ENCODE data around the gene PLK3. TPM values are rescaled to one million over a fixed set of nuclear protein-coding genes. Genes with fewer than 3 reads are reported as not detected.
"Not testable (repeated sequence)": the region's sequence is repeated elsewhere in the genome, so short reads cannot be mapped to it uniquely, and the experiment has no call there.

The PLK3 gene
- total RNA-seq, 1 donor from 2014 or later, result 2.2 TPM

- no peaks in the 10 kb centered on the region for H3K36me3 Mint-ChIP-seq
- Histone ChIP-seq H3K4me1 (peaks cover 4% of the 10 kb centered on the region), H3K79me2 (ENCODE audit: low read depth) (no peaks in the 10 kb centered on the region), H3K9me3 (ENCODE audit: low read depth) (no peaks in the 10 kb centered on the region), H3F3A (ENCODE audit: low read depth) (peaks cover 26% of the 10 kb centered on the region), H2AFZ (replicated peaks) (peak overlapping the region; percentile 70), H3K4me2 (peak overlapping the region; percentile 21), H3K9ac (no peak overlapping the region), H4K20me1 (ENCODE audit: low read depth) (no peaks in the 10 kb centered on the region), H3K4me3 (no peak overlapping the region), H3K27me3 (no peaks in the 10 kb centered on the region), H3K27ac (no peak overlapping the region), H3K36me3 (no peaks in the 10 kb centered on the region)
- H3K4me3 Mint-ChIP-seq, result no peak overlapping the region
- H3K27me3 Mint-ChIP-seq (ENCODE audit: insufficient read depth, low read depth), result peaks cover 3% of the 10 kb centered on the region
- peaks cover 14% of the 10 kb centered on the region for H3K4me1 Mint-ChIP-seq
- peak overlapping the region; percentile 15 for H3K27ac Mint-ChIP-seq
- TF ChIP-seq EZH2phosphoT487 (IDR thresholded peaks at IDR 0.05) (no peak), EZH2 (IDR thresholded peaks at IDR 0.05) (no peak)
- H3K9me3 Mint-ChIP-seq, result no peaks in the 10 kb centered on the region
- no peak for DNase-seq (ENCODE audit: low spot score)
Measured at GRCh38 chr1:44792736-44793502, 7.3 kb upstream of the PLK3 start.

DNA sequence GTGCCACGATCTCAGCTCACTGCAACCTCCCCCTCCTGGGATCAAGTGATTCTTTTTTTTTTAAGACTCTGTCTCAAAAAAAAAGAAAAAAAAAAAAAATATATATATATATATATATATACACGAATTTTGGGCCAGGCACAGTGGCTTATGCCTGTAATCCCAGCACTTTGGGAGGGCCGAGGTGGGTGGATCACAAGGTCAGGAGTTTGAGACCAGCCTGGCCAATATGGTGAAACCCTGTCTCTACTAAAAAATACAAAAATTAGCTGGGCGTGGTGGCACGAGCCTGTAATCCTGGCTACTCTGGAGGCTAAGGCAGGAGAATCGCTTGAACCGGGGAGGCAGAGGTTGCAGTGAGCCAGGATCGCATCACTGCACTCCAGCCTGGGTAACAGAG is 2.3 kb upstream of the PLK3 start:
- H3K9me3 ChIP-seq (ENCODE audit: low read depth); H3K27me3 Mint-ChIP-seq (ENCODE audit: insufficient read depth, low read depth); H3K4me2 ChIP-seq; H3K9me3 Mint-ChIP-seq; H3K27me3 ChIP-seq; H2AFZ ChIP-seq (replicated peaks); H3K4me3 Mint-ChIP-seq; H3K27ac Mint-ChIP-seq; H3K27ac ChIP-seq; H3K36me3 Mint-ChIP-seq; H3K4me3 ChIP-seq; H3K79me2 ChIP-seq (ENCODE audit: low read depth); DNase-seq (ENCODE audit: low spot score); H3K9ac ChIP-seq; H3K36me3 ChIP-seq: not testable (repeated sequence)
- Histone ChIP-seq H4K20me1 (ENCODE audit: low read depth) (peaks cover 14% of the 10 kb centered on the region), H3K4me1 (peaks cover 32% of the 10 kb centered on the region), H3F3A (ENCODE audit: low read depth) (peaks cover 45% of the 10 kb centered on the region)
- peaks cover 24% of the 10 kb centered on the region for H3K4me1 Mint-ChIP-seq

DNA sequence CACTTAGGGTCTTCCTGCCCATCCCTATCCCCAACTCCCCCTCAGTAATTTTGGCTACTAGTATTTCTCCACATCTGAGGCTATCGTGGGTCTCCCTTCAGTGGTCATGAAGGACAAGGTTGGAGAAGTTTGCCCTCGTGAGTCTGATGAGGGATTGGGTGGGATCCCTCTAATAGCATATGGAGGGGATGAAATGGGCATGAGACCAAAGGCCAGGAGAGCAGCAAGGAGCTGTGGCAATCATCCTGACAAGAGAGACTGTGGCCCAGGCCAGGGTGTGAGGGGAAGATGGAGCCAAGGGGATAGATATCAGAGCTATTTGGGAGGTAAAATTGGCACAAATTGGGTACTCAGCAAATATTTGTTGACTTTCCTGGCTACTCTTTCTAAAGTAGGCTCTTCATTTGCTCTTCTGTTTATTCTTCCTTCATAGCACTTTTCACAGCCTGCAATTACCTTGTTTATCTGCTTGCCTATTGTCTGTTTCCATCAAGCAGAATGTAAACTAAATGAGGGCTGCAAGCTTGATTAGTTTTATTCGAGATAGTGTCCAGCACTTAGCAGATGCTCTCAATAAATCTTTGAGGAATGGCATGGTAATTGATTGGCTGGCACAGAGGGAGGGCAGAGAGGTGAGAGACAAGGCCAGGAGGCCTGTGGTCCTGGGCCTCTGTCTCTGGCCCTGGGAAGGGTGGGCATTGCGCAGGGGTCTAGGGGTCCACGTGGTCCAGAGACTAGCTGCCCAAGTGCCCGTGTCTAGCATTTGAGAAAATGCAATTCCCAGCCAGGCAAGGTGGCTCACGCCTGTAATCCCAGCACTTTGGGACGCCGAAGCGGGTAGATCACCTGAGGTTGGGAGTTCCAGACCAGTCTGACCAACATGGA is 1.5 kb upstream of the PLK3 start:
- H3K36me3 Mint-ChIP-seq, result peaks cover 3% of the 10 kb centered on the region
- peaks cover 10% of the 10 kb centered on the region for H3K27me3 Mint-ChIP-seq (ENCODE audit: insufficient read depth, low read depth)
- peaks cover 14% of the 10 kb centered on the region for H4K20me1 ChIP-seq (ENCODE audit: low read depth)
- peaks cover 29% of the 10 kb centered on the region for H3K4me1 ChIP-seq
- DNase-seq (ENCODE audit: low spot score), result no peak
- peak overlapping the region; percentile 92 for H3K4me3 Mint-ChIP-seq
- H3K9ac ChIP-seq, result no peak overlapping the region
- H3K27ac Mint-ChIP-seq, result peak overlapping the region; percentile 64
- no peak overlapping the region for H2AFZ ChIP-seq (replicated peaks)
- no peak for TF ChIP-seq CTCF (IDR thresholded peaks at IDR 0.05)
- no peak for TF ChIP-seq EZH2phosphoT487 (IDR thresholded peaks at IDR 0.05)
- no peak for TF ChIP-seq EZH2 (IDR thresholded peaks at IDR 0.05)
- H3K9me3 ChIP-seq (ENCODE audit: low read depth), result no peaks in the 10 kb centered on the region
- no peaks in the 10 kb centered on the region for H3K79me2 ChIP-seq (ENCODE audit: low read depth)
- peak overlapping the region; percentile 60 for H3K4me2 ChIP-seq
- no peak overlapping the region for H3K4me3 ChIP-seq
- H3K4me1 Mint-ChIP-seq, result peaks cover 26% of the 10 kb centered on the region
- H3K9me3 Mint-ChIP-seq, result no peaks in the 10 kb centered on the region
- peaks cover 9% of the 10 kb centered on the region for H3K27me3 ChIP-seq
- no peak overlapping the region for H3K27ac ChIP-seq
- H3F3A ChIP-seq (ENCODE audit: low read depth), result peaks cover 37% of the 10 kb centered on the region
- no peaks in the 10 kb centered on the region for H3K36me3 ChIP-seq

DNA sequence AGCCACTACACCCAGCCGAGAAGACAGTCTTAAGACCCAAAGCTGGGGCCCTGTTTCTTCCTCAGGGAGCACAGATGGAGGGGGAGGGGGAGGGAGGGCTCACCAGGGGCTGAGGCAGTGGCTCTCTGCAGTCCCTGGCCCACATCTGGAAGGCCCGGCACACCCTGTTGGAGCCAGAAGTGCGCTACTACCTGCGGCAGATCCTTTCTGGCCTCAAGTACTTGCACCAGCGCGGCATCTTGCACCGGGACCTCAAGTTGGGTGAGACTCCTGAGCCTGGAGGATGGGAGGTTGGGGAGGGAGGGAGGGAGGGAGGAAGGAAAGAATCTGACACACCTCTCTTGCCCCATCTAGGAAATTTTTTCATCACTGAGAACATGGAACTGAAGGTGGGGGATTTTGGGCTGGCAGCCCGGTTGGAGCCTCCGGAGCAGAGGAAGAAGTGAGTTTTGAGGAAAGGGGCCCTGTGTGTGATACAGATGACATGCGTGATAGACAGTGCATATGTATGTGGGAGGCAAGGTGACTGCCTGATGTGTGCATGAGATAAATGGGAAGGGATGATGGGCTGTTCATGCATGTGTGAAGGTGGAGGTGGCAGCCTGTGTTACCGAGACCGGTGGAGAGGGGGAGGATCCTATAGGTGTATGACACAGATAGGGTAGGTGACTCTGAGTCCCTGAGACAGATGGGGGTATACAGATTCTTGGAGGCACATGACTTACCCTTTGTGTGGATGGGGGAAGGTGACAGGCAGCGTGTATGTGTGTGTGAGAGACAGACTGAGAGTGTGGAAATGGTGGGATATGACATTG is 1.5 kb downstream of the PLK3 start:
- H3K9me3 Mint-ChIP-seq, result no peaks in the 10 kb centered on the region
- peak overlapping the region; percentile 12 for H3K27ac Mint-ChIP-seq
- peaks cover 9% of the 10 kb centered on the region for H3K27me3 Mint-ChIP-seq (ENCODE audit: insufficient read depth, low read depth)
- Histone ChIP-seq H3K4me1 (peaks cover 29% of the 10 kb centered on the region), H3K9ac (no peak overlapping the region), H3K27me3 (peaks cover 9% of the 10 kb centered on the region), H3K4me2 (peak overlapping the region; percentile 57), H4K20me1 (ENCODE audit: low read depth) (peaks cover 14% of the 10 kb centered on the region), H3K36me3 (no peaks in the 10 kb centered on the region), H3K4me3 (no peak overlapping the region), H3K79me2 (ENCODE audit: low read depth) (no peaks in the 10 kb centered on the region), H3K27ac (no peak overlapping the region), H2AFZ (replicated peaks) (no peak overlapping the region), H3K9me3 (ENCODE audit: low read depth) (no peaks in the 10 kb centered on the region), H3F3A (ENCODE audit: low read depth) (peaks cover 26% of the 10 kb centered on the region)
- no peak for DNase-seq (ENCODE audit: low spot score)
- peak overlapping the region; percentile 90 for H3K4me3 Mint-ChIP-seq
- H3K36me3 Mint-ChIP-seq, result peaks cover 9% of the 10 kb centered on the region
- H3K4me1 Mint-ChIP-seq, result peaks cover 30% of the 10 kb centered on the region
- TF ChIP-seq CTCF (IDR thresholded peaks at IDR 0.05), result no peak
- TF ChIP-seq EZH2phosphoT487 (IDR thresholded peaks at IDR 0.05), result no peak
- TF ChIP-seq EZH2 (IDR thresholded peaks at IDR 0.05), result no peak

Data from neural progenitor cell (in vitro differentiated cells).